Kidney capillary endothelial cell (primary cell): ENCODE measurements around the gene DTNB.

Source experiments
- DNase-seq: peaks from one replicate; pipeline ENCODE4 v3.0.0-alpha.2; 2018; ENCODE audit warnings: low spot score

DTNB gene

DNA sequence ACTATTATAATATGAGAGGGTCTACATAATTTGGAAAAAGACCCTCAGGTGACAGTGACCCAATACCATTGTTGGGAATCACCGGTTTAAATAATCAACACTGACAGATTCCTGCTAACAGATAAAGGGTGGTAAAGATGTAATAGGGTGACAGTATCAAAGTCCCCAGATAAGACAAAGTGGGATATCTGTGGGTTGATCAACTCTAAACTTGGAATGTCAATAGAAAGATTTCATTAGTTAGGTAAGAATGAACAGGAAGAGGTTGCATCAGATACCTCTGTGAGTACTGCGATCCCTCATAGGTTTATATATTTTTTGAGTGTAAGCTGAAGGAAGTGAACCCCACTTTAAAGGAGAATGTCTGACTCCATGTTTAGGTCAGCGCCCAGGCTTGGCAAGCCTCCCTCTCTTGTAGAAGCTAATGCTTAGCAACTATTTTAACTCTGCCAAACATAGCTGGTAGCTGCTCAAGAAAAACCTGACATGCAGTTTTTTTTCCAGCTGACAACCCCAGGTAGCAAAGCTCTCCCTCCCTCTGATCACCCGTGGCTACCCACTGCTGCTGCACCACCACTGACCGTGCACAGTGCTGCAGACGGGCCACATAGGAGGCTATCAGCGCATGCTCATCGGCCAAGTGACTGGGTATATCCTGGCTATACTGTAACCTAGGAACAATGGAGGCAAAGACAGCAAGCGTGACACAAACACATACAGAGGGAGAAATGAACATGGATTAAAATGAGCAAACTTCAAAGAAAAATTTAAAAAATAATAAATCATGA lies 218.4 kb downstream of the DTNB start:
- no peak for DNase-seq

DNA sequence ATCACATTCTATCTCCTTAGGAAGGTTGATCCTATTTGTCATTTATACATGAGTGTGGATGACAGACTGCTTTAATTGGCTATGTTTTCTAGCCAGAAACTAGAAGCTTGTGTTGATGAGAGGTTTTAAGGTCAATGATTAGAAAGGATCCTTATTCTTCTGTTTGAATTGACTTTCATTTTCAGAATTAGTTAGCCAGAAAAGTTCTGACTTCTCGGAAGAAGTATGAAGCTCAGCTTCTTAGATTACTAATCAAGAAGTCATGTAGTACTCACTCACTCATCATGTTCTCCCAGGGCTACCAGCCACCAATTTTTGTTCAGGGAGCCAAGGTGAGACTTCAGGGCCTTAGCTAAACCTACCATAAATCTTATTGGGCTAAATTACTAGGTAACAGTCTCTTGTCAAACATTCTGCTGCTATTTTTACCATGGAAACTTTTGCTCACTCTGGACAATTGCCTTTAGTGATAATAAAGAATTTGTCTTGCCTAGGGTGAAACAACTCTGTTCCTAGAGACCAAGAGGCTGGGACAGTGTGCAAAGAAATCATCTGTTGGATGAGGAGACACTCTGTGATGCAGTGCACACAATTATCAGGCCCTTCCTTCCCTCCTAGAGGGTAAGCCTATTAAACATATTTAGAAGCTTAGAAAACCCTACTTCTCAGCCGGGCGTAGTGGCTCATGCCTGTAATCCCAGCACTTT lies 220.0 kb downstream of the DTNB start:
- no peak for DNase-seq

DNA sequence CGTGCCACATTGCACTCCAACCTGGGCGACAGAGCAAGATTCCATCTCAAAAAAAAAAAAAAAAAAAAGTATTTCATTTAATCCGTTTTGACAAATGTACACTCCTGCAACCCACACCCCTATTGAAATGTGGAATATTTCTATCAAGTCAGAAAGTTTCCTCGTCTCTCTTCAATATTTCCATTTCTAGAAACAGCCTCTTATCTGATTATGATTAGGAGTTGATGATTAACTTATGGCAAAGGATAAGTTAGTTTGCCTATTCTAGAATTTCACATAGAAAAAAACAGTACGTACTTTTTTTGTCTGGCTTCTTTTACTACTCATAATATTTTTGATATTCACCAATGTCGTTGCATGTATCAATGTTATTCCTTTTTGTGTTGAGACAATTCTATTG lies 224.6 kb downstream of the DTNB start:
- DNase-seq: no peak

DNA sequence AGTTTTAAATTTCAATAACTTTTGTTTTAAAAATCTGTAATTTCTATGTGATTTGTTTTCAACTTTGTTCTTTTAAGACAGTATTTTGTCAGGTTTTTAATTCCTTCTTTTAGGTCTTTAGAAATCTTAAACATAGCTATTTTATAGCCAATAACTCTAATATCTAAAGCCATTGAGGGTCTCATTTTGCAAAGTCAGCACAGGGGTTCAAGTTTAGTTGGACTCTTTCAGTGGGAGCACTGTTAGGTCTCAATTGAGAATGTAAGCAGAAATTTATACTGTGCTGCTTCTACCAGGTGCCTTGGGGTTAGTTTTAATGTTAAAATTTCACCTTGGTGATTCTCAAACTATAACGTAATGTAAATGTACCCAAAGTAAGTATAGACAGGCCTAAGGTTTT lies 226.4 kb downstream of the DTNB start:
- no peak for DNase-seq

DNA sequence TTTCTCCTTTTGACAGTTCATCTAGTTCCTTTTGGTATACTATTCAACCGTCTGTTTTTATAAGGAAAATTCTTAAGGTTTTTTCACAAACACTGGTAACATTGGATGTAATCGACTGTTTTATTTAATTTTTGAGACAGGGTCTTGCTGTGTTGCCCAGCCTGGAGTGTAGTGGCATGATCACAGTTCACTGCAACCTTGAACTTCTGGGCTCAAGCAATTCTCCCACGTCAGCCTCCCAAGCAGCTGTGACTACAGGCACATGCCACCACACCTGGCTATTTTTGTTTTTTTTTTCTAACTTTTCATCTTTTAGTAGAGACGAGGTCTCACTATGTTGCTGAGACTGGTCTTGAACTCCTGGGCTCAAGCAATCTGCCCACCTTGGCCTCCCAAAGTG lies 227.3 kb downstream of the DTNB start:
- no peak for DNase-seq

DNA sequence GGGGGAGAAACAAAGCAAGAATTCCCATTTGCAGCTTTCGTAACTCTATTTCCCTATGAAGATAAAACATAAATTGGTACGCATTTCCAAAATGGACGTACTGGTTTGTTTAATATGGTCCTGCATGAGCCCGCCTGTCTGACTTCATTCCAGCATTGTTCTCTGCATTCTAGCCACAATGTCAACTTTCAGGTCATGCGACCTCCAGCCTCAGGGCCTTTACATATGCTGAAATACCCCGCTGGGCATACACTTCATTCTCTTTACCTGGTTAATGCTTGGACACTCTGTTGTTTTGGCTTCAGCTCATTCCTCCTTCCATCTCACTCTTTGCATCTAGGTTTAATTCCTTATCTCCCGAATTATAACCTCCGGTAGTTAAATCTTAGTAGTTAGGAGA lies 227.9 kb downstream of the DTNB start:
- DNase-seq: no peak

DNA sequence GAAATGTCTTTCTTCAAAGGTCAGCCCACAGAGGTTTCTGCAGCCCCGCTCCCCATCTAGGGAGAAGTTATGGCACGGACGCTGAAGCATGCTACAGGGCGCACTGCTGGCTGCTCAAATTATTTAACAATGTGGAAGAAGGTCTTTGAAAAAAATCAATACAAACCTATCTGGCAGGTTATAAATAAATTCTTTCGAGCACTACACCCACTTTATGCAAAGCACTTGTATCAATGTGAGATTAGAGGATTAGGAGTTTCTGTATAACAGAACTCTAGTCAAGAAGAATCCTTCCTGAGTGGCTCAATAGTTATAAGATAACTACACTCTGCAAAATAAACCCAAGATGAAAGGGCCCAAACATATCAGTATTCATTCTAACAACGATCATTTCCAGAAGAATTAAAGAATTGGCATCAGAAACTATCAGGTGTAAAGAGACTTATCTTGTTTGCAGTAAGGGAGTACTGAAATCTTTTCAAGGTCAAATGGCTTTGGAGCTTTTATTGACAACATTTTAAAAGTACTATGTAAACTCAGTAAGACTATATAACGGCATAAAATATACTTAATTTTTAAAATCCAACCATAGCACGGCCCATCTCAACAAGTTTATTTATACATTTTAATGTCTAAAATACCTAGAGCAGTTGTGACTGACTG lies 228.6 kb downstream of the DTNB start:
- DNase-seq: no peak

DNA sequence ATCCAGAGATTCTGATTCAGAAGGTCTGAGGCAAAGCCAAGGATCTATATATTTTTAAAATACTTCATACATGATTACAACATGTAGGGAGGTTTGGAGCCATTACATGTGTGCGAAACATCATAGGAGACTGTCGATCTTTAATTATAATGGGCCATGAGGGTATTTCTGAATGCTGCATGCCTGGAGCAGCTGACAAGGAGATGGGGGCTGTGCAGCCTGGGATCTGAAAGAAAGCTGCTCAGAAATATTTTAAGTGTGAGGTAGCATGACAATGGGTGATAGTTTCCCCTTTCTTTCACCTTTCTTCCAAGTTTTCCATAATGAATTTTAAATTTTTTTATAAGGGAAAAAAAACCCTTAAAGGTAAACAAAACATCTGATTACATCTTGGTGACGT lies 229.6 kb downstream of the DTNB start:
- DNase-seq: no peak

DNA sequence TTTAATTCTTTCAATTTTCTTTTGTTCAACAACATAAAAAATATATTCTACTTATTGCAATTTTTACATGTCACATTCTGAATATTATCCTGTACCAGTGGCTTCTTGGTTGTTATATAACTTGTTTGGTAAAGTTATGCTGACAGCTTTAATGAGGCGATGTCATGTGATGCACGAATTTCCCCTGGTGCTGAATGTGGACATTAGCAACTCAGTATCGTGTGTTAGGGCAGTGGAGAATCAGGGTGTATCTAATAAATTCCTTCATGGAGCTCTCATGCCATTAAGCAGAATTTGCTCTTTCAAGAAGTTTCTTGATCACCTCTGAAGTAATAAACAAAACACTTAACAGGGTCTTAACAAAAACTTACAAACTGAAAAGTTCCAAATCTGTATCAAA lies 232.0 kb downstream of the DTNB start:
- DNase-seq: no peak

DNA sequence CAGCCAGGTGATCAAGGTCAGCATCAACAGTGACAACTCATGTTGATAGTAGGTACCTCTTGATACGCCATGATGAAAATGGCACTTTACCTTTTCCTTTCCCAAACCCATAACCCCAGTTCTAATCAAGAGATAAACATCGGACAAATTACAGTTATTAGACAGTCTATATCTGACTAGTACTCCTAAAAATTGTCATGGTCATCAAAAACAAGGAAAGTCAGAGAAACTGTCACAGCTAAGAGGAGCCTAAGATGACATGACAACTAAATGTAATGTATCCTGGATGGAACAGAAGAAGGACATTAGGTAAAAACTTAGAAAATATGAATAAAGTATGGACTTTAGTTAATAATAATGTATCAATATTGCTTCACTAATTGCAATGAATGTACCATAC lies 234.6 kb downstream of the DTNB start:
- DNase-seq: no peak

DNA sequence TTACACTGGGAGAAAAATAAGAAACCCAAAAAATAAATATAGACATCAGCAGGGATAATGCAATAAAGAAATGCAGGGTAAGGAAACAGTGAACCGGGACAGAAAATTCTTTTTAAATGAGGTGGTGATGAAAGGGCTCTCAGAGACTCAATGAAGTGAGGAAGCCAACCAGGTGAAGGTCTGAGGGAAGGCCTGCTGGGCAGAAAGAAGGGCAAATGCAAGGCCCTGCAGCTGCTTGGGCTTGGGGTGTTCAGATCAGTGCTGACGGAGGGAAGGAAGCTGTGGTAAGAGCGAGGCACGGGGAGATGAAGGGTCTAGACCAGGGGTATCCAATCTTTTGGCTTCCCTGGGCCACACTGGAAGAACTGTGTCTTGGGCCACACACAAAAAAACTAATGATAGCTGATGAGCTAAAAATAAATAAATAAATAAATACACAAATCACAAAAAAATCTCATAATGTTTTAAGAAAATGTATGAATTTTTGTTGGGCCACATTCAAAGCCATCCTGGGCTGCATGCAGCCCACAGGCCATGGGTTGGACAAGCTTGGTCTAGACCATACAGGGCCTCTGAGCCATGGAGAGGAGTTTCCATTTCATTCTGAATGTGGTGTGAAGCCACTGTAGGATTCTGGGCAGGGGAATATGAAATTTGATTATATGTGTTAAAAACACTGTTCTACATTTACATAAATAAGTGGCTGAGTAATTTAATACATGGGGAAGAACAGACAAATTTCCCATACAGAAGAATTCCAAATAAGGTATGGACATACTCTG lies 235.3 kb downstream of the DTNB start:
- DNase-seq: no peak

DNA sequence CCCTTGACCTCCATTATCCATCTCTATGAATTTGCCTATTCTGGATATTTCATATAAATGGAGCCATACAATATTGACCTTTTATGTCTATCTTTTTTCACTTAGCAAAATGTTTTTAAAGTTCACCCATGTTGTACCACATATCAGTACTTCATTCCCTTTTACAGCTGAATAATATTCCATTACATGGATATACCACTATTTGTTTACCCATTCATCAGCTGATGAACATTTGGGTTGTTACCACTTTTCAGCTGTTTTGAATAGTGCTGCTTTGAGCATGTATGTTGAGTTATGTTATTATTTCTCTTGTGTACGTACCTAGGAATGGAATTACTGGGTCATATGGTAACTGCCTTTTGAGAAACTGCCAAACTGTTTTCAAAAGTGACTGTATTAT lies 238.0 kb downstream of the DTNB start:
- no peak for DNase-seq

DNA sequence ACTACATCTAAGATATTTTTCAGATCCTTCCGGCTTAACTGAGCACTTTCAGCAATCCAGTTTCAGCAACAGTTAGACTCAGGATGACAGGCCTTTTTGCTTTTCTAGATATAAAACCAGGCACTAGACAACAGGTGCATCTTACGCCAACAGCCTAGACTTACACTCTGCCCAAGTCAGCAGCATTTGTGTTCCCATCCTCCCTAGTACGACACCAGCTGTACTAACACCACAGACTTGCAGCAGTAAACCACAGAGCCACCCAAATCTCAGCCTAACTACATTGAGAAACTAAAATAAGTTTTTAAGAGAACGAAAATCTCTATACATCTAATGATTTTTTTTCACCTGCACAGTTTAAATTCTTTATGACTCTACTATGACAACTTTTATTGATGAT lies 241.8 kb downstream of the DTNB start:
- no peak for DNase-seq

DNA sequence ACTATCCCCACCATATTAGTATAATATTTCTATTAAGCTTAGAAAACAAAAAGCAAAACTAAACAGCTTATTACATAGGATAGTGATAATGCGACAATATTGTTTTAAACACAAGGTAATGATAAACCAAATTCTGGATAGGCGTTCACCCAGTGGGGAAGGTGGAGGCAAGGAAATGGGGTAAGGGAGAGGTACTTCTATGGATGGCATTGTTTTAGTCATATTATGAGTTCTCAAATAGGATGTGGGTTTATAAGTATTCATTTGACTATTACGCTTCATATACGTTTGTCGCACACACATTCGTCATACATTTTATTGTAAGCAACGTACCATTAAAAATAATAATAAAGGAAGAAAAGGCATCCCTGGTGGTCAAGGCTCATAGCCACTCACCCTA lies 242.8 kb downstream of the DTNB start:
- no peak for DNase-seq

DNA sequence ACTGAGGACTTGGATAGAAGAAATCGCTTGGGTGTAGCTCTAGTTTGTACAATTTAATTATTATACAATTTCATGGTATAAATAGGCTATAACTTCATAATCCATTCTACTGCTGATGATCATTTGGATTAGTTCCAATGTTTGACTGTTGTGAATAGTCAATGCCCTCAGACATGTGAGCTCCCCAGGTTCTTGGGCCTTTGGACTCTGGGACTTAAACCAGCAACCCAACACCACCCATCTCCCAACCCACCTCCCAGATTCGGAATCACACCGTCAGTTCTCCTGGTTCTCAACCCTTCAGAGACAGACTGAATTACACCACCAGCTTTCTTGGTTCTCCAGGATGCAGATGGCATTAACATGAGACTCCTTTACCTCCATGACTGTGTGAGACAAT lies 247.1 kb downstream of the DTNB start:
- no peak for DNase-seq

DNA sequence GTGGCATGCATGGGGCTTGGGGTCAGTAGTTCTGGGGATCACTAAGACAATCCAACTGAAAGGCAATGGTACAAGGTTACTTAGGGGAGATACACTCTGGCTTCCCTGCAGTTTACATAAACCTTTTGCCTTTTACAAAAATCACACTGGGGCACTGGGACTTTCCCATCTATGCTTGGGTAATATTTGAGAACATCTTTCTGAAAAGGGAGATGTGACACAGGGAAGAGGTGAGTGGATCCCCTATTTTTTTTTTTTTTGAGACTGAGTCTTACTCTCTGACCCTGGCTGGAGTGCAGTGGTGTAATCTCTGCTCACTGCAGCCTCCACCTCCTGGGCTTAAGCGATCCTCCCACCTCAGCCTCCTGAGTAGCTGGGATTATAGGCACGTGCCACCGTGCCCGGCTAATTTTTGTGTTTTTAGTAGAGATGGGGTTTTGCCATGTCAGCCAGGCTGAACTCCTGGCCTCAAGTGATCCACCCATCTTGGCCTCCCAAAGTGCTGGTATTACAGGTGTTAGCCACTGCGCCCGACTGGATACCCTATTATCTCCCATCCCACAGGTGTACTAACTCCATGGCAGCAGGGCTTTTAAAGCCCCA lies 248.8 kb downstream of the DTNB start:
- no peak for DNase-seq

DNA sequence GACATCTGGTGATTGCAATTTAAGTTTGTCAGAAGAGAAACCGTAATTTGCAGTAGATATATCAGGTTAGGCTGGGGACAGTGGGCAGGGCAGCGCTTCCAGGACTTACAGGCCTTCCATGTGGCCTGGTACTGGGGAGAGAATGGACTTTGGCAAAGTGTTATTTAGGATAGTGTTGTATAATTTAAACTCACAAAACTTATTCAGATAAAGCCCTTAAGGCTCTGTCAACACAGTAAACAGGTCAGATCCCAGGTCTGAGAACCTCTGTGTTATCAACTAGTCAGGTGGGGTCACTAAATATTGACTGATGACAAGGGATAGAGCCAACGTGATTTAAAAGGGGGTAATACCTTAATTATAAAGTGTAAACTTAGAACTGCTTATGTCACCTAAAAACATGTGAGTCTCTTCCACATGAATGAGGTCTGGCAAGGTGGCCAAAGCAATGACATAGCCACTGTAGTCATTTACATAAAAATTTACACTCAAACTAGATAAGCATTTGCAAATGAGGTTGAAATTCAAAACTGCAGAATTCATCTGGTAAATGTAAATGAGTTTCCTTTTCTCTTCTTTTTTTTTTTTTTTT lies 251.5 kb downstream of the DTNB start:
- no peak for DNase-seq

DNA sequence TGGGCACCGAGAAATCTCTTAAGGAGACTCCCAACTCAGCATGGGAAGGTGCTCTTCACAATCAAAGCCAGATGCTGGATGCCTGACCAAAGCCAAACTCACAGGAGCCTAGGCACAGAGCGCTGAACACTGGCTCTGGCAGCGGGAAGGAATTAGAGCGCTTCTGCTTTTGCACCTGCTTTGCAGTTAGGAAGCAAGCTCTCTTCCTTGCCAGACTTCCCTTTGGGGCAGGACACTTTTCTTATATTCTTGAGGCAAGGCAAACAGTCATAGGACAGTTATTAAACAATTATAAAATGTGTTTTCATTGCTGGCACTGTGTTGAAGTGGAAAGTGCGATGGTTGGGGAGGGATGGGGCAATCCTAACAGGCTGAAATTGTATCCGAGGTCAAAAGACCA lies 252.1 kb downstream of the DTNB start:
- DNase-seq: no peak

DNA sequence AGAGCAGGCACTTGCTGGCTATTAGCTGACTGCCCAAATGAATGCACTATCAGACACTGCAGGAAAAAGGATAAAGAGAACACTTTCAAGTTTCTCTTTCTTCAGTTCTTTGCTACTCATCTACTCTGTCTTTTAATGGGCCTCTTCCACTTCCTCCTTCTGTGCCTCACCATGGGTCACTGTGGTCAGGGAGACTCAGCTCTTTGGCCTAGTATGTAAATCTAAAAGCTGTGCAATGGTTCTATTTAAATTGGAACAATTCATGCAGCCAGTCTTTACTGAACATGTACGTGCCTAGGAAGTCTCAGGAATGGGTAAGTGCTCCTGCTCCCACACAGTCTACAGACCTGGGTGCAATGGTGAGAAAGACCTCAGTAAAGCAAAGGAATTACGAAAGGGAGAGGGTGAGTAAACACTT lies 252.5 kb downstream of the DTNB start:
- DNase-seq: no peak

DNA sequence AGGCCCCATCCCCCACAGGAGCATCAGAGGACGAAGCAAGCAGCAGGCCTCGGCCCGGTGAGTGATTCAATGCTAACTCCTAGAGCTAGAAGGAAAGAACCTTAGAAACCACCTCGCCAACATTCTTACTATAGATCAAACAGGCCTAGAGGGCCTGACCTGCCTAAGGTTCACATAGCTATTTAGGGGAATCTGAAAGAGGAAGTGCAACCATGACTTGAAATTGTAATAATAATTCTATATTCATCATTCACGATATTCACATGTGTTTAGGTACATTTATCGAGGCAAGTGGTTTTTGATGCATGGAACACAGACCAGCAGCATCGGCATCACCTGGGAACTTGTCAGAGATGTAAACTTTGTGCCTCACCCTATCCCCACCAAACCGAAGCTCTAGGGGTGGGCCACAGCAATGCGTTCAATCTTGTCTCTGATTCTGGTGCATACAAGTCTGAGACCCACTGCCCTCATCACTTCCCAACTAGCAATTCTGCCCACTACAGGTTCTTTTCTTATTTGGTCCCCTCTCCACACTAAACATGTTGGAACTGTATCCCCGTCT lies 253.6 kb downstream of the DTNB start:
- no peak for DNase-seq

DNA sequence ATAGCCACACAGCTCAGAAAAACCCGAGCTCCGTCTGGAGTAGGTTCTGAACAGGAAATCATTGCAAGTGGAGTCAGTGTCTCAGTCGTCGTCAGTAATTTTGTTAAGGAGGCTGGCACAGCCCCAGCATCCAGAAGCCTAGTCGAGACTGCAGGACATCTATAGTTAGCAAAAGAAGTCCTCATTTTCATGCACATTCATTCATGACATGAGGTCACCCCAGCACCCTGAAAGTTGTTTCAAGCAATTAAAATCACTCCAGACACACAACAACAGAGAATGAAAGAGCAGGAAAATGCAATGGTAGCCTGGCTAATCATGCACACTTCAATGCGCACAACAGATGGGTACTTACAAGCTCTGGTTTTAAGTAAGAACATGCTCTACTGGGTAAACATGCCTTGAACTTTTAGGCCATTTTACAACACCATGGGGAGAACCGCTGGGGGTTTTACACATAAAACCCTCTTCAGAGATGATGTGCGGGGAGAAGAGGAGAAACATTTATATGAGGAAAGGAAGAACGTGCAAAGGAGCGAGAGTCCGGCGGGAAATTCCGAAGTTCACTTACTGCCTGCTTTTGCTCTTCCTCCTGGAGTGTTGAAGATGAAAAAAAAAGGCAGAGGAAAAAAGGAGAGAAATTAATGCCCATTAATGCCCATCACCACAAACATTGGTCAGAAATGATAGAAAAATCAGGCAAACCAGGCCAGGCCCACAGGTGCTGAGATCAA lies 254.3 kb downstream of the DTNB start:
- no peak for DNase-seq
